HepG2 (cell line): ENCODE results near the gene ATP5MK. TPM values are rescaled to one million over a fixed set of nuclear protein-coding genes. Genes with fewer than 3 reads are reported as not detected.
A peak's percentile ranks its signal among the peaks of the same experiment; 100 is the strongest.

Experiments used
- CCDC6 ChIP-seq: sonication (generic); formaldehyde crosslinking; IDR thresholded peaks from 2 replicates; pipeline ENCODE4 v1.8.1; 2022; ENCODE audit warnings: mild to moderate bottlenecking, missing genetic modification reagents, moderate library complexity
- DMAP1 ChIP-seq: IDR thresholded peaks from 2 replicates; pipeline ENCODE4 v1.6.1; 2016
- HNRNPK ChIP-seq: fragments of 200-400 bp; formaldehyde crosslinking; IDR thresholded peaks from 2 replicates; pipeline ENCODE4 v1.6.1; 2018; ENCODE audit warnings: low read length, low read depth, moderate library complexity, mild to moderate bottlenecking; ENCODE audit not compliant: poor library complexity, severe bottlenecking
- IKZF4 ChIP-seq: sonication (generic); formaldehyde crosslinking; IDR thresholded peaks from 2 replicates; pipeline ENCODE4 v1.5.1; 2020; ENCODE audit warnings: borderline replicate concordance, mild to moderate bottlenecking, low read depth, missing genetic modification reagents; ENCODE audit errors: not compliant biosample characterization
- IRF2 ChIP-seq: IDR thresholded peaks from 2 replicates; pipeline ENCODE4 v1.6.1; 2018; ENCODE audit warnings: missing genetic modification reagents, missing compliant biosample characterization
- JUN ChIP-seq: sonication (generic); formaldehyde crosslinking; IDR thresholded peaks from 2 replicates; pipeline ENCODE4 v1.4.0; 2020; ENCODE audit warnings: mild to moderate bottlenecking, missing genetic modification reagents
- KLF12 ChIP-seq: sonication (generic); formaldehyde crosslinking; IDR thresholded peaks from 2 replicates; pipeline ENCODE4 v1.4.0; 2020; ENCODE audit warnings: missing genetic modification reagents, borderline replicate concordance
- MED8 ChIP-seq: sonication (generic); formaldehyde crosslinking; IDR thresholded peaks from 2 replicates; pipeline ENCODE4 v1.8.1; 2023; ENCODE audit warnings: mild to moderate bottlenecking, missing genetic modification reagents; ENCODE audit not compliant: insufficient replicate concordance
- MIER3 ChIP-seq: IDR thresholded peaks from 2 replicates; pipeline ENCODE4 v1.6.1; 2016; ENCODE audit warnings: missing compliant biosample characterization, borderline replicate concordance
- NCOA1 ChIP-seq: sonication (generic); formaldehyde crosslinking; IDR thresholded peaks from 2 replicates; pipeline ENCODE4 v1.9.0; 2021; ENCODE audit warnings: missing genetic modification reagents
- NFE2 ChIP-seq: sonication (generic); formaldehyde crosslinking; IDR thresholded peaks from 2 replicates; pipeline ENCODE4 v1.4.0; 2020; ENCODE audit warnings: missing genetic modification reagents
- NR1H2 ChIP-seq: sonication (generic); formaldehyde crosslinking; IDR thresholded peaks from 2 replicates; pipeline ENCODE4 v1.8.1; 2022; ENCODE audit warnings: low read depth, missing genetic modification reagents, borderline replicate concordance
- NRL ChIP-seq: sonication (generic); formaldehyde crosslinking; IDR thresholded peaks from 2 replicates; pipeline ENCODE4 v1.5.0; 2020; ENCODE audit warnings: missing genetic modification reagents, mild to moderate bottlenecking, moderate library complexity, borderline replicate concordance
- PHF21A ChIP-seq: sonication (generic); formaldehyde crosslinking; IDR thresholded peaks from 2 replicates; pipeline ENCODE4 v1.5.0; 2020; ENCODE audit warnings: mild to moderate bottlenecking, missing genetic modification reagents
- RCOR2 ChIP-seq: IDR thresholded peaks from 2 replicates; pipeline ENCODE4 v1.6.1; 2016; ENCODE audit warnings: missing biosample characterization, missing genetic modification reagents
- SNAI1 ChIP-seq: sonication (generic); formaldehyde crosslinking; IDR thresholded peaks from 2 replicates; pipeline ENCODE4 v1.5.0; 2020; ENCODE audit warnings: mild to moderate bottlenecking, missing genetic modification reagents, borderline replicate concordance
- TEAD2 ChIP-seq: sonication (generic); formaldehyde crosslinking; IDR thresholded peaks from 2 replicates; pipeline ENCODE4 v1.9.0; 2021; ENCODE audit warnings: missing genetic modification reagents
- ZBTB3 ChIP-seq: sonication (generic); formaldehyde crosslinking; IDR thresholded peaks from 2 replicates; pipeline ENCODE4 v1.4.0; 2020; ENCODE audit warnings: low read depth, mild to moderate bottlenecking, moderate library complexity, missing genetic modification reagents, borderline replicate concordance
- ZNF101 ChIP-seq: sonication (generic); formaldehyde crosslinking; IDR thresholded peaks from 2 replicates; pipeline ENCODE4 v1.4.0; 2020; ENCODE audit warnings: mild to moderate bottlenecking, low read depth, missing genetic modification reagents, borderline replicate concordance
- ZNF530 ChIP-seq: sonication (generic); formaldehyde crosslinking; IDR thresholded peaks from 2 replicates; pipeline ENCODE4 v1.5.0; 2020; ENCODE audit warnings: low read depth, mild to moderate bottlenecking, missing genetic modification reagents
- ZNF570 ChIP-seq: sonication (generic); formaldehyde crosslinking; IDR thresholded peaks from 2 replicates; pipeline ENCODE4 v1.4.0; 2020; ENCODE audit warnings: mild to moderate bottlenecking, missing genetic modification reagents, borderline replicate concordance
- ZNF713 ChIP-seq: sonication (generic); formaldehyde crosslinking; IDR thresholded peaks from 2 replicates; pipeline ENCODE4 v1.4.0; 2020; ENCODE audit warnings: mild to moderate bottlenecking, missing genetic modification reagents
- ZSCAN12 ChIP-seq: sonication (generic); formaldehyde crosslinking; IDR thresholded peaks from 2 replicates; pipeline ENCODE4 v1.9.0; 2021; ENCODE audit warnings: mild to moderate bottlenecking, missing genetic modification reagents
- polyA plus RNA-seq, 8 experiments: library from polyadenylated mRNA; depleted of rRNA in 3 of 8; stranded (reverse) in 7 of 8; unstranded in 1 of 8; fragments of >200 nt; fragmentation: Illumina TruSeq in 4 of 8; extraction: Trizol in 4 of 8; gene quantifications; 2 replicates each; pipeline versions ENCODE4 v1.2.1 to v1.2.3, GENCODE V29; 2011 to 2016; ENCODE audit warnings: low read depth in 4 of 8, missing spikeins in 1 of 8, mixed read lengths in 1 of 8; ENCODE audit not compliant: insufficient read depth in 1 of 8
- total RNA-seq, 5 experiments: library from RNA; depleted of rRNA; stranded (reverse); fragments of >200 nt; fragmentation: Illumina TruSeq; extraction: Trizol; gene quantifications; 2 replicates each; pipeline ENCODE4 v1.2.3, GENCODE V29; 2016; ENCODE audit warnings: low read depth in 1 of 5
- TF ChIP-seq, protein P1 (sequence below): IDR thresholded peaks from 2 replicates; pipeline ENCODE4 v1.6.1; 2016; ENCODE audit warnings: missing compliant biosample characterization, missing genetic modification reagents, borderline replicate concordance
- TF ChIP-seq, protein P2 (sequence below): sonication (generic); formaldehyde crosslinking; IDR thresholded peaks from 2 replicates; pipeline ENCODE4 v1.8.1; 2023; ENCODE audit warnings: mild to moderate bottlenecking, inconsistent platforms, moderate library complexity, missing genetic modification reagents, borderline replicate concordance
- TF ChIP-seq, protein P3 (sequence below): sonication (generic); formaldehyde crosslinking; IDR thresholded peaks from 2 replicates; pipeline ENCODE4 v1.4.0; 2020; ENCODE audit warnings: mild to moderate bottlenecking, missing genetic modification reagents
- TF ChIP-seq, protein P4 (sequence below): sonication (generic); formaldehyde crosslinking; IDR thresholded peaks from 2 replicates; pipeline ENCODE4 v1.5.0; 2020; ENCODE audit warnings: missing genetic modification reagents

The ATP5MK gene
- total and polyA plus RNA-seq, 2 of the 13 experiments (the other 11 are each of a cell fraction or from before 2014, with no cell fraction given): 312 to 517 TPM

DNA sequence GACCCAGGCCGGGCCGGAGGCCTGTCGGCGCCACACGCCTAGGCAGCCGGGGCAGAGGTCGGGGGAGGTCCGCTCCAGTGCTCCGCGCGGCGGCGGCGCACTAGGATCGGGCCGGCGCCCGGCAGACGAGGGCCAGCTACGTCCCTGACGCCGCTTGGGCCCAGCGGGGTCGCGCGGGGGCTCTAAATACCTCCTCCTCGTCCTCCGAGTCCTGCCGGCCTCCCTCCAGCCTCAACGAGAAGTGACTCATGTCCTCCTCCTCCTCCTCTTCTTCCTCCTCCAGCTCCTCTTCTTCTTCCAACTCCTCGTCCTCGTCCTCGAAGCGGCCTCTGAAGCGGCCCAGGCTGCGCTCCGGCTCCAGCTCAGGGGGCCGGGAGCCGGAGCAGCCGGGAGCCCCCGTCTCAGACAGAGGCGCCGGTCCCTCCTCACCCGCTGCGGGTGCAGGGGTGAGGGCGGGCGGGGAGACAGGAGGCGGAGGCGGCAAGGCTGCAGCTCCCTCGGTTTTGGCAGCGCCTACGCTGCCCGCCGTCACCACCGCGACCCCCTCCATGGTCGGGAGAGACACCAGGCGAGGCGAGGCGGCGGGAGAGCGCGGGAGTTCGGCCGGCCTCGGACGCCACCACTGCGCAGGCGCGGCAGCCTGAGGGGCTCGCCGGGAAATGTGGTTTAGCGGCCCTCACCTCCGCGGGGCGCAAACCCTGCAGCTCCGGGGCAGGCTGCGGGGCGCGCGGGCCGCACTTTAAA, 45.6 kb downstream of the ATP5MK start, which contains the start of gene PCGF6 (continued):
- TF ChIP-seq, protein P1, sequence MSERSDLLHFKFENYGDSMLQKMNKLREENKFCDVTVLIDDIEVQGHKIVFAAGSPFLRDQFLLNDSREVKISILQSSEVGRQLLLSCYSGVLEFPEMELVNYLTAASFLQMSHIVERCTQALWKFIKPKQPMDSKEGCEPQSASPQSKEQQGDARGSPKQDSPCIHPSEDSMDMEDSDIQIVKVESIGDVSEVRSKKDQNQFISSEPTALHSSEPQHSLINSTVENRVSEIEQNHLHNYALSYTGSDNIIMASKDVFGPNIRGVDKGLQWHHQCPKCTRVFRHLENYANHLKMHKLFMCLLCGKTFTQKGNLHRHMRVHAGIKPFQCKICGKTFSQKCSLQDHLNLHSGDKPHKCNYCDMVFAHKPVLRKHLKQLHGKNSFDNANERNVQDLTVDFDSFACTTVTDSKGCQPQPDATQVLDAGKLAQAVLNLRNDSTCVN (CRISPR knock-in tag): no peak
- no peak for TF ChIP-seq ZNF713 (CRISPR knock-in tag)
- TF ChIP-seq NFE2 (CRISPR knock-in tag): no peak
- TF ChIP-seq, protein P2, sequence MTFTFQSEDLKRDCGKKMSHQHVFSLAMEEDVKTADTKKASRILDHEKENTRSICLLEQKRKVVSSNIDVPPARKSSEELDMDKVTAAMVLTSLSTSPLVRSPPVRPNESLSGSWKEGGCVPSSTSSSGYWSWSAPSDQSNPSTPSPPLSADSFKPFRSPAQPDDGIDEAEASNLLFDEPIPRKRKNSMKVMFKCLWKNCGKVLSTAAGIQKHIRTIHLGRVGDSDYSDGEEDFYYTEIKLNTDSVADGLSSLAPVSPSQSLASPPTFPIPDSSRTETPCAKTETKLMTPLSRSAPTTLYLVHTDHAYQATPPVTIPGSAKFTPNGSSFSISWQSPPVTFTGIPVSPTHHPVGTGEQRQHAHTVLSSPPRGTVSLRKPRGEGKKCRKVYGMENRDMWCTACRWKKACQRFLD: 0 out of 2 replicates have a peak, but pooled peaks have one; percentile 3
- no peak for TF ChIP-seq ZNF530 (CRISPR knock-in tag)
- 0 out of 2 replicates have a peak, but pooled peaks have one; percentile 24 for TF ChIP-seq NRL (CRISPR knock-in tag)
- no peak for TF ChIP-seq RCOR2
- TF ChIP-seq, protein P3, sequence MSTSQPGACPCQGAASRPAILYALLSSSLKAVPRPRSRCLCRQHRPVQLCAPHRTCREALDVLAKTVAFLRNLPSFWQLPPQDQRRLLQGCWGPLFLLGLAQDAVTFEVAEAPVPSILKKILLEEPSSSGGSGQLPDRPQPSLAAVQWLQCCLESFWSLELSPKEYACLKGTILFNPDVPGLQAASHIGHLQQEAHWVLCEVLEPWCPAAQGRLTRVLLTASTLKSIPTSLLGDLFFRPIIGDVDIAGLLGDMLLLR (CRISPR knock-in tag): peak; percentile 84; the same call in 1 of the 2 replicates
- no peak for TF ChIP-seq KLF12
- TF ChIP-seq, protein P4, sequence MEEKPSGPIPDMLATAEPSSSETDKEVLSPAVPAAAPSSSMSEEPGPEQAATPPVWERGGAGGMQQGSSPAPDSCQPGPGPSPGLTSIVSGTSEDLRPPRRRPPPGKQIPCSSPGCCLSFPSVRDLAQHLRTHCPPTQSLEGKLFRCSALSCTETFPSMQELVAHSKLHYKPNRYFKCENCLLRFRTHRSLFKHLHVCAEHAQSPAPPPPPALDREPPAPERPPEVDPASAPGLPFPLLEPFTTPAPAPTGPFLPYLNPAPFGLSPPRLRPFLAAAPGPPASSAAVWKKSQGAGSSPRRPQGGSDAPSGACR: no peak; the same call in 1 of the 2 replicates
- TF ChIP-seq MIER3 (CRISPR knock-in tag): no peak
- TF ChIP-seq TEAD2: no peak
- 0 out of 2 replicates have a peak, but pooled peaks have one; percentile 16 for TF ChIP-seq JUN (CRISPR knock-in tag)
- TF ChIP-seq PHF21A: no peak
- TF ChIP-seq MED8 (CRISPR knock-in tag): peak; percentile 55
- no peak for TF ChIP-seq ZBTB3 (CRISPR knock-in tag)
- TF ChIP-seq SNAI1: 0 out of 2 replicates have a peak, but pooled peaks have one; percentile 72
- TF ChIP-seq IRF2 (CRISPR knock-in tag): peak; percentile 72; the same call in 1 of the 2 replicates
- TF ChIP-seq ZNF570 (CRISPR knock-in tag): no peak
- TF ChIP-seq ZSCAN12: no peak
- no peak for TF ChIP-seq NR1H2 (CRISPR knock-in tag)
- TF ChIP-seq CCDC6 (CRISPR knock-in tag): no peak
- TF ChIP-seq ZNF101 (CRISPR knock-in tag): no peak
- no peak for TF ChIP-seq IKZF4 (CRISPR knock-in tag)
- TF ChIP-seq NCOA1 (CRISPR knock-in tag): no peak
- TF ChIP-seq HNRNPK: no peak
- TF ChIP-seq DMAP1 (CRISPR knock-in tag): 0 out of 2 replicates have a peak, but pooled peaks have one; percentile 30
